Keratinocyte (primary cell): ENCODE measurements around the gene OR14I1. TPM values are rescaled to one million over a fixed set of nuclear protein-coding genes. Genes with fewer than 3 reads are reported as not detected.

Experiments used
- DNase-seq: peaks from one replicate; pipeline ENCODE4 v3.0.0-alpha.2; 2011; ENCODE audit warnings: low read depth, missing footprints, low spot score
- FAIRE-seq: peaks from 2 replicates; lab custom pipeline; 2011; peaks lifted over from hg19 to GRCh38; lab: Jason Lieb, UNC
- H2AFZ ChIP-seq: 2 replicates; pipeline ENCODE4 v1.6.0; 2012; ENCODE audit warnings: low read length, control low read depth, inconsistent platforms; ENCODE audit not compliant: control insufficient read depth
- H3K27ac ChIP-seq: 2 replicates; pipeline ENCODE4 v1.5.1; 2011; ENCODE audit warnings: low read length; ENCODE audit not compliant: control insufficient read depth, insufficient read depth
- H3K27me3 ChIP-seq: 3 replicates; pipeline ENCODE4 v1.6.0; 2011; ENCODE audit warnings: low read length; ENCODE audit not compliant: control insufficient read depth, insufficient read depth; ENCODE audit errors: extremely low read depth
- H3K36me3 ChIP-seq, 2 experiments: 2 replicates in 1 of 2; 3 replicates in 1 of 2; pipeline ENCODE4 v1.5.1; 2011; ENCODE audit warnings: low read length in 2 of 2, mild to moderate bottlenecking in 1 of 2; ENCODE audit not compliant: control insufficient read depth in 2 of 2, insufficient read depth in 2 of 2; ENCODE audit errors: extremely low read depth in 1 of 2
- H3K4me1 ChIP-seq: 3 replicates; pipeline ENCODE4 v1.5.1; 2011; ENCODE audit warnings: low read length; ENCODE audit not compliant: control insufficient read depth, insufficient read depth; ENCODE audit errors: extremely low read depth
- H3K4me2 ChIP-seq: 3 replicates; pipeline ENCODE4 v1.6.0; 2011; ENCODE audit warnings: low read depth, low read length; ENCODE audit not compliant: control insufficient read depth, insufficient read depth; ENCODE audit errors: extremely low read depth
- H3K4me3 ChIP-seq, 3 experiments: fragments of 200-600 bp in 1 of 3; sonication (generic) in 1 of 3; 2 replicates in 2 of 3; 3 replicates in 1 of 3; pipeline ENCODE4 v1.5.1; 2011 to 2016; ENCODE audit warnings: low read length in 3 of 3, mild to moderate bottlenecking in 3 of 3, control low read depth in 2 of 3, inconsistent platforms in 1 of 3, low read depth in 1 of 3, mixed read lengths in 1 of 3, mixed run types in 1 of 3, moderate library complexity in 1 of 3; ENCODE audit not compliant: control insufficient read depth in 2 of 3, insufficient read depth in 2 of 3; ENCODE audit errors: extremely low read depth in 1 of 3
- H3K79me2 ChIP-seq: 2 replicates; pipeline ENCODE4 v1.6.0; 2012; ENCODE audit warnings: low read length; ENCODE audit not compliant: control insufficient read depth, insufficient read depth
- H3K9ac ChIP-seq: 3 replicates; pipeline ENCODE4 v1.6.0; 2011; ENCODE audit warnings: low read length; ENCODE audit not compliant: control insufficient read depth, insufficient read depth; ENCODE audit errors: extremely low read depth
- H3K9me1 ChIP-seq: 3 replicates; pipeline ENCODE4 v1.6.0; 2011; ENCODE audit warnings: low read length; ENCODE audit not compliant: control insufficient read depth, insufficient read depth; ENCODE audit errors: extremely low read depth
- H3K9me3 ChIP-seq: 2 replicates; pipeline ENCODE4 v1.5.1; 2012; ENCODE audit warnings: low read depth, low read length; ENCODE audit not compliant: control insufficient read depth
- H4K20me1 ChIP-seq: 3 replicates; pipeline ENCODE4 v1.6.0; 2011; ENCODE audit warnings: low read length; ENCODE audit not compliant: control insufficient read depth, insufficient read depth; ENCODE audit errors: extremely low read depth
- EZH2 ChIP-seq: IDR thresholded peaks from one replicate; pipeline ENCODE4 v1.6.1; 2012; ENCODE audit warnings: inconsistent platforms, mild to moderate bottlenecking, low read length, moderate library complexity
- dilution Hi-C: fragments of 300-500 bp; cut with MboI; formaldehyde crosslinking; loops from one replicate; pipeline ENCODE4 v1.7.0; 2020; ENCODE audit warnings: low sequenced_read_pairs; ENCODE audit not compliant: extremely low pct_ligation_motif_present
- polyA plus RNA-seq, 5 experiments: library from polyadenylated mRNA; depleted of rRNA in 3 of 5; stranded (reverse) in 3 of 5; stranded (forward) in 1 of 5; unstranded in 1 of 5; fragments of >200 nt; gene quantifications; 1 replicate in 1 of 5; 2 replicates in 3 of 5; 3 replicates in 1 of 5; pipeline versions ENCODE4 v1.2.1 to v1.2.3, GENCODE V29; 2011 to 2012; ENCODE audit warnings: missing spikeins in 2 of 5, low read depth in 1 of 5, low replicate concordance in 1 of 5
- TF ChIP-seq, protein P1 (sequence below), 3 experiments: IDR thresholded peaks in 1 of 3; conservative IDR thresholded peaks in 1 of 3; optimal IDR thresholded peaks in 1 of 3; 2 replicates in 2 of 3; 3 replicates in 1 of 3; pipeline versions ENCODE3 to v1.5.1; 2011; ENCODE audit warnings: low read length in 3 of 3, mild to moderate bottlenecking in 3 of 3, moderate library complexity in 2 of 3, control low read depth in 1 of 3, inconsistent platforms in 1 of 3; ENCODE audit not compliant: insufficient read depth in 2 of 3; ENCODE audit errors: extremely low read depth in 1 of 3

Gene OR14I1
- polyA plus RNA-seq, 1 donor (not counting 4 experiments of a cell fraction or from before 2014, with no cell fraction given): not detected

DNA sequence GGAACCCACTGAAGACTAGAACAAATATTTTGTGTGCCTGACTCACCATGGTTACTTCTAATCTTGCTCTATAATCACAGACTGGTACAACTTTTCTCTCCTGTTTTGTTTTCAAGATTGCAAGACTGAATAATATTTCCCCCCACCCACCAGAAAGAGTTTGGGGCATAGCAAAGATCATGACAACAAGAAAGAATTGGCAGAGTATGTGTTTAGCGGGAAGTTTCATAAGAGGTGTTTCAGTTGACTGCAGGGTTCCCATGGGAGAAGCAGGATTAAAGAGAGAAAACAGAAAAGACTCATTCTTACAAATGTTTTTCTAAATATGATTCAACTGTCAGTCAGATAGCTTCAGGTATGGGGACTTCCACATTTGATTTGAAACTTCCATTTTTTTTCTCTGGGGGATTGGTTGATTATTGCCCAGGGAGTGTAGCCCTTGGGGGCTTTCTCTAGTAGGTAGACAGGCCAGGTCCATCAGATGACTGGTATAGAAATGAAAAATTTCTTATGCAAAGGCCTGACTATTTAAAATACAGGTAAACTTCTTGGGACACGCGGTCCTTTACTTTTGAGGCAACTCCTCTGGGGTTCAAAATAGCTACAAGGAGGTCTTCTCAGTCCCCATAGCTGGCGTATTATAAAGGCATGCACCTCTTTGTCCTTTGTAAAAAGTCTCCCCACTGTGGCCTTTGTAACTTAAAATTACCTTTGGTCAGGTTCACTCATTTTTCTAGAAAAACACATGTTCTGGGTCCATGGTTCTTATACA lies 13.9 kb downstream of the OR14I1 start:
- FAIRE-seq (no peak), DNase-seq (no peak)
- Histone ChIP-seq H3K36me3 (no peaks in the 10 kb centered on the region), H3K9me3 (no peaks in the 10 kb centered on the region), H3K9me1 (no peaks in the 10 kb centered on the region), H3K9ac (no peak overlapping the region), H3K4me1 (no peaks in the 10 kb centered on the region), H3K4me2 (no peak overlapping the region), H3K79me2 (no peaks in the 10 kb centered on the region), H3K27ac (no peak overlapping the region), H3K27me3 (no peaks in the 10 kb centered on the region), H4K20me1 (no peaks in the 10 kb centered on the region), H2AFZ (no peak overlapping the region), H3K4me3 (no peak overlapping the region)
- dilution Hi-C loops: no loop called here
- TF ChIP-seq, protein P1, sequence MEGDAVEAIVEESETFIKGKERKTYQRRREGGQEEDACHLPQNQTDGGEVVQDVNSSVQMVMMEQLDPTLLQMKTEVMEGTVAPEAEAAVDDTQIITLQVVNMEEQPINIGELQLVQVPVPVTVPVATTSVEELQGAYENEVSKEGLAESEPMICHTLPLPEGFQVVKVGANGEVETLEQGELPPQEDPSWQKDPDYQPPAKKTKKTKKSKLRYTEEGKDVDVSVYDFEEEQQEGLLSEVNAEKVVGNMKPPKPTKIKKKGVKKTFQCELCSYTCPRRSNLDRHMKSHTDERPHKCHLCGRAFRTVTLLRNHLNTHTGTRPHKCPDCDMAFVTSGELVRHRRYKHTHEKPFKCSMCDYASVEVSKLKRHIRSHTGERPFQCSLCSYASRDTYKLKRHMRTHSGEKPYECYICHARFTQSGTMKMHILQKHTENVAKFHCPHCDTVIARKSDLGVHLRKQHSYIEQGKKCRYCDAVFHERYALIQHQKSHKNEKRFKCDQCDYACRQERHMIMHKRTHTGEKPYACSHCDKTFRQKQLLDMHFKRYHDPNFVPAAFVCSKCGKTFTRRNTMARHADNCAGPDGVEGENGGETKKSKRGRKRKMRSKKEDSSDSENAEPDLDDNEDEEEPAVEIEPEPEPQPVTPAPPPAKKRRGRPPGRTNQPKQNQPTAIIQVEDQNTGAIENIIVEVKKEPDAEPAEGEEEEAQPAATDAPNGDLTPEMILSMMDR (optimal IDR thresholded peaks at IDR 0.05 in 1 of 3, IDR thresholded peaks at IDR 0.05 in 1 of 3, conservative IDR thresholded peaks at IDR 0.05 in 1 of 3; ENCODE audit: extremely low read depth in 1 of 3, insufficient read depth in 2 of 3, low read length in 3 of 3): no peak
- no peak for TF ChIP-seq EZH2

DNA sequence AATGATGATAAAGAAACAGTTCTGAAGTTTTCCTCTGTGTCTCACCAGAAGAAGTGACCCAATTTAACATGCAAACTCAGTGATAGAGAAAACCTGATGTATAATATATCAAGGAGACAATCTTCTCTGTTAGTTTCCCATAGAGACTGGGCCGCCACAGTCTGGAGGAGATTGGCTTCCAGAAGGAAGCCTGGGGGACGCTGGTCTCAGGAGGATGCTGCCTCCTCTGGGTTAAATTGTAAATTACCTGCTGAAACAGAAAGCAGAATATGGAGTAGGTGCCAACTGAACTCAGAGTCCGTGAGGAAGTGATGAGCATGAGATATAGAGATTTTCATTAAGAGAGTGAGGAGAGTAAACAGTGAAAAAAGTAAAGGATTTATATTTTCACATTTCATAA lies 15.8 kb downstream of the OR14I1 start:
- dilution Hi-C loops: no loop called here
- FAIRE-seq (no peak), DNase-seq (no peak)
- TF ChIP-seq, protein P1 (optimal IDR thresholded peaks at IDR 0.05 in 1 of 3, IDR thresholded peaks at IDR 0.05 in 1 of 3, conservative IDR thresholded peaks at IDR 0.05 in 1 of 3; ENCODE audit: extremely low read depth in 1 of 3, insufficient read depth in 2 of 3, low read length in 3 of 3): peak in 2 of 3 experiments; percentile 3 to 16
- TF ChIP-seq EZH2: no peak
- H3K4me3 ChIP-seq: no peak overlapping the region
- no peaks in the 10 kb centered on the region for H3K27me3 ChIP-seq
- no peaks in the 10 kb centered on the region for H4K20me1 ChIP-seq
- no peaks in the 10 kb centered on the region for H3K9me3 ChIP-seq
- no peak overlapping the region for H2AFZ ChIP-seq
- no peaks in the 10 kb centered on the region for H3K36me3 ChIP-seq
- H3K4me2 ChIP-seq: no peak overlapping the region
- no peak overlapping the region for H3K9ac ChIP-seq
- H3K79me2 ChIP-seq: no peaks in the 10 kb centered on the region
- no peaks in the 10 kb centered on the region for H3K9me1 ChIP-seq
- H3K27ac ChIP-seq: no peak overlapping the region
- no peaks in the 10 kb centered on the region for H3K4me1 ChIP-seq
